RWPE2 (cell line): Measurements from ENCODE around the gene KRT78.

Experiments
- ATAC-seq: fragments of 200-7000 bp; cut with Tn5 transposase; 3 replicates; pipeline ENCODE4 v1.9.1; 2021; ENCODE audit warnings: low read depth
- DNase-seq: peaks from one replicate; pipeline ENCODE4 v3.0.0-alpha.2; 2020; ENCODE audit warnings: low spot score
- H3K27ac ChIP-seq: fragments of 450-650 bp; 2 replicates; pipeline ENCODE4 v1.5.1; 2017; ENCODE audit warnings: mild to moderate bottlenecking; ENCODE audit not compliant: poor library complexity, severe bottlenecking
- H3K27me3 ChIP-seq: fragments of 250-450 bp; sonication (Bioruptor Pico); 2 replicates; pipeline ENCODE4 v1.5.1; 2021; ENCODE audit warnings: mild to moderate bottlenecking, moderate library complexity; ENCODE audit not compliant: insufficient read depth, poor library complexity, severe bottlenecking
- H3K36me3 ChIP-seq: fragments of 250-450 bp; sonication (Bioruptor Pico); 2 replicates; pipeline ENCODE4 v1.5.1; 2020; ENCODE audit warnings: low read depth, mild to moderate bottlenecking, moderate library complexity
- H3K4me1 ChIP-seq: fragments of 250-450 bp; sonication (Bioruptor Pico); 2 replicates; pipeline ENCODE4 v1.5.1; 2021; ENCODE audit warnings: mild to moderate bottlenecking, moderate library complexity; ENCODE audit not compliant: insufficient read depth, poor library complexity, severe bottlenecking
- H3K4me3 ChIP-seq: fragments of 250-450 bp; sonication (Bioruptor Pico); 2 replicates; pipeline ENCODE4 v1.5.1; 2021; ENCODE audit warnings: mild to moderate bottlenecking, moderate library complexity; ENCODE audit not compliant: severe bottlenecking
- H3K9me3 ChIP-seq: fragments of 250-450 bp; sonication (Bioruptor Pico); 2 replicates; pipeline ENCODE4 v1.5.1; 2021; ENCODE audit warnings: mild to moderate bottlenecking, moderate library complexity; ENCODE audit not compliant: severe bottlenecking
- TF ChIP-seq, protein P1 (sequence below): fragments of 450-650 bp; IDR thresholded peaks from one replicate; pipeline ENCODE4 v1.5.1; 2017; ENCODE audit warnings: mild to moderate bottlenecking, moderate library complexity; ENCODE audit not compliant: poor library complexity, severe bottlenecking

Gene KRT78

DNA sequence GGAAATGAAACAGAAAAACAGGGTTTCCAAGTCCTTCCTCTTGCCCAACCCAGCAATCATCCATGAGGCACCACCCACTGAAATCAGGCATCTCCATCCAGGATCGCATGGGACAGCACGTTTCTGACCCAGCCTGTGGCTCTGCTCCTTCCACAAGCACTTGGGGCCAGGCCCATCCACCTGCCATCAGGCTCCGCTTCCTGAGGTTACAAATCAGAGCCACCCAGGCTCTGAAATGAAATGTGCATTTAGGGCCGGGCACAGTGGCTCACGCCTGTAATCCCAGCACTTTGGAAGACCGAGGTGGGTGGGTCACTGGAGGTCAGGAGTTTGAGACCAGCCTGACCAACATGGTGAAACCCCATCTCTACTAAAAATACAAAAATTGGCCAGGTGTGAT, 717 bp upstream of the KRT78 start:
- H3K36me3 ChIP-seq = no peaks in the 10 kb centered on the region
- H3K27ac ChIP-seq = no peak overlapping the region
- no peak overlapping the region for H3K4me3 ChIP-seq
- no peaks in the 10 kb centered on the region for H3K27me3 ChIP-seq
- ATAC-seq = no peak
- TF ChIP-seq, protein P1, sequence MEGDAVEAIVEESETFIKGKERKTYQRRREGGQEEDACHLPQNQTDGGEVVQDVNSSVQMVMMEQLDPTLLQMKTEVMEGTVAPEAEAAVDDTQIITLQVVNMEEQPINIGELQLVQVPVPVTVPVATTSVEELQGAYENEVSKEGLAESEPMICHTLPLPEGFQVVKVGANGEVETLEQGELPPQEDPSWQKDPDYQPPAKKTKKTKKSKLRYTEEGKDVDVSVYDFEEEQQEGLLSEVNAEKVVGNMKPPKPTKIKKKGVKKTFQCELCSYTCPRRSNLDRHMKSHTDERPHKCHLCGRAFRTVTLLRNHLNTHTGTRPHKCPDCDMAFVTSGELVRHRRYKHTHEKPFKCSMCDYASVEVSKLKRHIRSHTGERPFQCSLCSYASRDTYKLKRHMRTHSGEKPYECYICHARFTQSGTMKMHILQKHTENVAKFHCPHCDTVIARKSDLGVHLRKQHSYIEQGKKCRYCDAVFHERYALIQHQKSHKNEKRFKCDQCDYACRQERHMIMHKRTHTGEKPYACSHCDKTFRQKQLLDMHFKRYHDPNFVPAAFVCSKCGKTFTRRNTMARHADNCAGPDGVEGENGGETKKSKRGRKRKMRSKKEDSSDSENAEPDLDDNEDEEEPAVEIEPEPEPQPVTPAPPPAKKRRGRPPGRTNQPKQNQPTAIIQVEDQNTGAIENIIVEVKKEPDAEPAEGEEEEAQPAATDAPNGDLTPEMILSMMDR = no peak
- no peaks in the 10 kb centered on the region for H3K9me3 ChIP-seq
- no peak for DNase-seq
- peaks cover 13% of the 10 kb centered on the region for H3K4me1 ChIP-seq

DNA sequence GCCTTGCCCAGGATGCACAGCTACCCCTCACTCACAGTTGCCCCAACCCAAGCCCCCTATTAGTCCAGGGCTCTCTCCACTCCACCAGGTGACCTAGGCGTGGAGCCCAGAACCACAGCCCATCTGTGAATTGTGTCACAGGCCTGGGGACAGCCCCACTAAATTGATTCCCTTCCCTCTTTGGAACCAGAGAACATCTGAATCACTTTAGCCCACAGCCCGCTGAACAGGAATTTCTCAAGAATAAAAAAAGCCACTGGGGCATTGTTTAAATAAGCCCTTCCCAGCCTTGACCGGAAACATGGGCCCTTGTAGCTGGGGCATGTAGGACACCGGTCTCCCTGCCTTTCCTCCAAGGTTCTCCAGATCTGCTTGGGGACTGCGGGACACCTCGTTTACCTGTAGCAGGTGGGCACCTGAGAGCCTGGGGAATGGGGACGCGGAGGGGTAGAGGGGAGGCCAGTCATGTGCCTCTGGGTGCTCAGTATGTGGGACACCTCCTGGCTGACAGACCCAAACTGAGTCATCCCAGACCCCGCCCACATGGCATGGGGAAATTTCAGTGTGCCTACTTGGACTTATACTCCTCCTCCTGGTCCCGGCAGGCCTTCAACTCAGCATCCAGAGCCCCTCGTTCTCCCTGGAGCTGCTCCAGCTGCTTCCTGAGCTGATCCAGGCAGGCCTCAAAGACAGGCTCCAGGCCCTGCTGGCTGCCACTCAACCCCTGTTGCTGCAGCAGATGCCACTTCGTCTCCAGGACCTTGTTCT, 1.3 kb downstream of the KRT78 start:
- Histone ChIP-seq H3K9me3 (no peaks in the 10 kb centered on the region), H3K36me3 (no peaks in the 10 kb centered on the region), H3K27ac (peak overlapping the region; percentile 29), H3K4me1 (peaks cover 13% of the 10 kb centered on the region), H3K27me3 (no peaks in the 10 kb centered on the region), H3K4me3 (no peak overlapping the region)
- DNase-seq (no peak), ATAC-seq (peak; percentile 92)
- TF ChIP-seq, protein P1 = no peak

DNA sequence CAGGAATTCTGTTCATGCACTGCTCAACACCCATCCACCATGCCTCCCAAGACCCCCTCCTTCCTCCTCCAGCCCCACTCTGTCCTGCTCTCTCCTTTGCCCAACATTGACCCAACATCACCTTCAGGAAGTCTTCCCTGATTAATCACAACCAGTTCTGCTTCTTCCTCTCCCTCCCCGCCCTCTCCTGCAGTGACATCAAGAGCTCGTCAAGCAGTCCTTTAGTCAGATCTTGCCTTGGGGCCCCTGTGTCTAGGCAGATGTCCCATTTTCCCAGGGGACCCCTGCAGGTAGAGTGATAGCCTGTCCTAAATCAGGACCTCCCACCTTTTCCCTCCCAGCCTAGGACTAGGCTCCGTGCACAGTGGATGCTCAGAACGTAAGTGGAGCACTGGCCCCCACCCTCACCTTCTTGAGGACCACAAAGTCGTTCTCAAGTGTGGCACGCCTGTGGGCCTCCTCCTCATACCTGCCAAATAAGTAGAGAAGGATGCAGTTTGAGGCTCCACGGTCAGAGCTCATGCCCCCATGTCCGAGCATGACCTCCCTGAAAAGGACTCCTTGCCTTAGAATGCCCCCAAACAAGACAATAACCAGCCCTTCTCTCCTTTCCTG, 2.3 kb downstream of the KRT78 start:
- Histone ChIP-seq H3K27me3 (no peaks in the 10 kb centered on the region), H3K4me3 (no peak overlapping the region), H3K27ac (no peak overlapping the region), H3K9me3 (no peaks in the 10 kb centered on the region), H3K36me3 (no peaks in the 10 kb centered on the region), H3K4me1 (peaks cover 13% of the 10 kb centered on the region)
- no peak for DNase-seq
- no peak for ATAC-seq
- TF ChIP-seq, protein P1 = no peak

DNA sequence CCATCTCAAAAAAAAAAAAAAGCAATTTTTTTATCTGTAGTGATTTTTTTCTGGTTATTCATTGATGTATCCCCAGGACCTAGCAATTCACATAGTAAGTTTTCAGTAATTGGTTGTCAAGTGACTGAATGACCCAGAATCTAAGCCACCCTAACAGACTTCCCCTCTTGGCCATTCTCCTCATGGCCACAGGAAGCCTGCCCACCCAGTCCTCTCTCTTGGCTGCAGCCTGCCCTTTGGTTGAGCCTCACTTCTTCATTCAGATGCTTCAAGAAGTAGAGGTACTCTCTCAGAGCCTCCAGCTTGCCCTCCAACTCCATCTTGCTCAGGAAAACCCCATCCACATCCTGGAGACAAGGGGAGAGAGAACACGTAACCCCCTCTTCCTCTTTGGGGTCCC, 2.8 kb downstream of the KRT78 start:
- Histone ChIP-seq H3K4me1 (peaks cover 13% of the 10 kb centered on the region), H3K27ac (no peak overlapping the region), H3K36me3 (no peaks in the 10 kb centered on the region), H3K27me3 (no peaks in the 10 kb centered on the region), H3K9me3 (no peaks in the 10 kb centered on the region), H3K4me3 (no peak overlapping the region)
- DNase-seq = no peak
- TF ChIP-seq, protein P1 = no peak
- no peak for ATAC-seq

DNA sequence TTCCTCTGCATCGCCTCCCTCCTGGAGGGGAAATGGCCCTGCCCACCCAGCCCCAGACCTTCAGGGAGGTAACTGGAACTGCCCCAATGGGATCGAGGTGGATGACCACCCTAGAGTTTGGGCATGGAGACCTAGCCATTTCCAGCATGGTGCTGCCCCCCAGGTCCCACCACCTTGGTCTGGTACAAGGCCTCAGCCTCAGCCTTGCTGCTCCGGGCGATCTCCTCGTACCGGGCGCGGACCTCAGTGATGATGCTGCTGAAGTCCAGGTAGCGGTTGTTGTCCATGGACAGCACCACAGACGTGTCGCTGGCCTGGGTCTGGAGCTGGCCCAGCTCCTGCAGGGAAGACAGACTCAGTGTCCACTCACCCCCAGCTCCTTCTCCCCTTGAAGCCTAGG, 4.4 kb downstream of the KRT78 start:
- DNase-seq (no peak), ATAC-seq (no peak)
- H3K27me3 ChIP-seq = no peaks in the 10 kb centered on the region
- H3K9me3 ChIP-seq = no peaks in the 10 kb centered on the region
- no peak overlapping the region for H3K27ac ChIP-seq
- no peaks in the 10 kb centered on the region for H3K36me3 ChIP-seq
- TF ChIP-seq, protein P1 = no peak
- peaks cover 13% of the 10 kb centered on the region for H3K4me1 ChIP-seq
- H3K4me3 ChIP-seq = no peak overlapping the region
